Ureter (tissue), 1 donor: ENCODE data around the gene MYADML2. TPM values are rescaled to one million over a fixed set of nuclear protein-coding genes. Genes with fewer than 3 reads are reported as not detected.

Source experiments
- DNase-seq: peaks from one replicate; pipeline ENCODE4 v3.0.0-alpha.2; 2020; ENCODE audit warnings: low spot score
- total RNA-seq: library from RNA; stranded (reverse); gene quantifications from one replicate; pipeline ENCODE4 v1.2.4, GENCODE V29; 2023
- donor health status: DM: yes; HTN: yes; CAD: no.

Gene MYADML2
- total RNA-seq, 1 donor from 2014 or later, result not detected

GRCh38 chr17:81901167-81902022, 45.6 kb downstream of the MYADML2 start:
- no peak for DNase-seq

- no peak for DNase-seq
These were observed 46.7 kb downstream of the MYADML2 start for GRCh38 chr17:81900181-81900820.

- DNase-seq, result no peak
These were observed 47.4 kb downstream of the MYADML2 start for GRCh38 chr17:81899514-81900166.

- DNase-seq, result no peak
These were observed 48.1 kb downstream of the MYADML2 start for GRCh38 chr17:81898885-81899284.

- DNase-seq, result no peak
These were observed 48.8 kb downstream of the MYADML2 start for GRCh38 chr17:81898029-81898866.

GRCh38 chr17:81895400-81895799, 51.6 kb downstream of the MYADML2 start:
- DNase-seq, result no peak

GRCh38 chr17:81891303-81891552, 55.8 kb downstream of the MYADML2 start:
- DNase-seq, result no peak

GRCh38 chr17:81890447-81891302, 56.4 kb downstream of the MYADML2 start:
- no peak for DNase-seq

Other genes starting within 250 kb of the MYADML2 start
- gene MRPL12, start 243.9 kb downstream of the MYADML2 start, total RNA-seq, result 59.8 TPM
- gene SLC25A10, start 234.9 kb downstream of the MYADML2 start, total RNA-seq, result 33.1 TPM
- gene GCGR, start 143.1 kb downstream of the MYADML2 start, total RNA-seq, result not detected
- gene MCRIP1, start 113.9 kb downstream of the MYADML2 start, total RNA-seq, result 73.6 TPM
- not detected for gene PPP1R27, start 112.2 kb downstream of the MYADML2 start, total RNA-seq
- gene P4HB, start 86.7 kb downstream of the MYADML2 start, total RNA-seq, result 665 TPM
- gene ARHGDIA, start 75.9 kb downstream of the MYADML2 start, total RNA-seq, result 498 TPM
- gene ALYREF, start 55.6 kb downstream of the MYADML2 start, total RNA-seq, result 64.2 TPM
- 70.3 TPM for gene ANAPC11, start 55.5 kb downstream of the MYADML2 start, total RNA-seq
- gene NPB, start 45.0 kb downstream of the MYADML2 start, total RNA-seq, result 0.29 TPM
- gene PCYT2, start 35.8 kb downstream of the MYADML2 start, total RNA-seq, result 58.9 TPM
- gene SIRT7, start 29.1 kb downstream of the MYADML2 start, total RNA-seq, result 30.4 TPM
- 14.1 TPM for gene MAFG, start 19.5 kb downstream of the MYADML2 start, total RNA-seq
- 63.9 TPM for gene PYCR1, start 9.9 kb downstream of the MYADML2 start, total RNA-seq
- 4.0 TPM for gene NOTUM, start 14.0 kb upstream of the MYADML2 start, total RNA-seq
- 52.4 TPM for gene ASPSCR1, start 30.4 kb upstream of the MYADML2 start, total RNA-seq
- gene CENPX, start 75.6 kb upstream of the MYADML2 start, total RNA-seq, result 58.5 TPM
- 11.0 TPM for gene LRRC45, start 76.1 kb upstream of the MYADML2 start, total RNA-seq
- 5.0 TPM for gene RAC3, start 84.4 kb upstream of the MYADML2 start, total RNA-seq
- gene DCXR, start 90.5 kb upstream of the MYADML2 start, total RNA-seq, result 176 TPM
- 30.0 TPM for gene RFNG, start 104.6 kb upstream of the MYADML2 start, total RNA-seq
- gene GPS1, start 104.7 kb upstream of the MYADML2 start, total RNA-seq, result 91.2 TPM
- 158 TPM for gene DUS1L, start 118.6 kb upstream of the MYADML2 start, total RNA-seq
- 165 TPM for gene FASN, start 151.0 kb upstream of the MYADML2 start, total RNA-seq